Mammary epithelial cell (primary cell): ENCODE data around the gene KCNG2.

Experiments
- EZH2 ChIP-seq: IDR thresholded peaks from 2 replicates; pipeline ENCODE4 v1.6.1; 2012; ENCODE audit warnings: low read length, inconsistent platforms, borderline replicate concordance
- TF ChIP-seq, protein P1 (sequence below), 2 donors: IDR thresholded peaks in 1 of 2; conservative IDR thresholded peaks in 1 of 2; 2 replicates each; pipeline ENCODE4 v1.5.1; 2011 to 2012; ENCODE audit warnings: inconsistent platforms in 2 of 2, low read length in 2 of 2, mild to moderate bottlenecking in 2 of 2, control low read depth in 1 of 2, low read depth in 1 of 2; ENCODE audit not compliant: insufficient read depth in 1 of 2; ENCODE audit errors: extremely low read depth in 1 of 2

DNA sequence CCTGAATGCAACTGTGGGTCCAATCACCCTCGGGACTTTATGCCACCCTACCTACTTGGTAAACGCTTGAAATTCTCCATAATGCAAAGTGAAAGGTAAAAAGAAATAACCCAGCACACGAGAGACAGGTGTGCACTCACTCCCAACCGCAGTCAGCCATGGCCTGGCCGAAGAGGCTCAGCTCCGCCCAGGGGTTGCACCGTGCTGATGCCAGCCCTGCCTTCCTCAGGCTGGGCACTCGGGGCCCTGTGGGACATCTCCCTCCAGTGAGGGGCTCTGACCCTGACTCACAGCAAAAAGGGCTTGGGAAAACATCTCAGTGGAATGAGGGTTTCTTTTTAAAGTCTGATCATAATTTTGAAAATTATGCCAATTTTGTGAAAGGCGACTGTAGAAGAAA is 140.5 kb downstream of the KCNG2 start:
- TF ChIP-seq, protein P1, sequence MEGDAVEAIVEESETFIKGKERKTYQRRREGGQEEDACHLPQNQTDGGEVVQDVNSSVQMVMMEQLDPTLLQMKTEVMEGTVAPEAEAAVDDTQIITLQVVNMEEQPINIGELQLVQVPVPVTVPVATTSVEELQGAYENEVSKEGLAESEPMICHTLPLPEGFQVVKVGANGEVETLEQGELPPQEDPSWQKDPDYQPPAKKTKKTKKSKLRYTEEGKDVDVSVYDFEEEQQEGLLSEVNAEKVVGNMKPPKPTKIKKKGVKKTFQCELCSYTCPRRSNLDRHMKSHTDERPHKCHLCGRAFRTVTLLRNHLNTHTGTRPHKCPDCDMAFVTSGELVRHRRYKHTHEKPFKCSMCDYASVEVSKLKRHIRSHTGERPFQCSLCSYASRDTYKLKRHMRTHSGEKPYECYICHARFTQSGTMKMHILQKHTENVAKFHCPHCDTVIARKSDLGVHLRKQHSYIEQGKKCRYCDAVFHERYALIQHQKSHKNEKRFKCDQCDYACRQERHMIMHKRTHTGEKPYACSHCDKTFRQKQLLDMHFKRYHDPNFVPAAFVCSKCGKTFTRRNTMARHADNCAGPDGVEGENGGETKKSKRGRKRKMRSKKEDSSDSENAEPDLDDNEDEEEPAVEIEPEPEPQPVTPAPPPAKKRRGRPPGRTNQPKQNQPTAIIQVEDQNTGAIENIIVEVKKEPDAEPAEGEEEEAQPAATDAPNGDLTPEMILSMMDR (conservative IDR thresholded peaks at IDR 0.05 in 1 of 2, IDR thresholded peaks at IDR 0.05 in 1 of 2; ENCODE audit: extremely low read depth in 1 of 2, insufficient read depth in 1 of 2, low read depth in 1 of 2, low read length in 2 of 2), result no peak
- TF ChIP-seq EZH2, result no peak
